ENCODE results near the gene CADM2. TPM values are rescaled to one million over a fixed set of nuclear protein-coding genes. Genes with fewer than 3 reads are reported as not detected.

The CADM2 gene
- total and polyA plus RNA-seq, 2 experiments from 2014 or later: 13.3 to 47.5 TPM

DNA sequence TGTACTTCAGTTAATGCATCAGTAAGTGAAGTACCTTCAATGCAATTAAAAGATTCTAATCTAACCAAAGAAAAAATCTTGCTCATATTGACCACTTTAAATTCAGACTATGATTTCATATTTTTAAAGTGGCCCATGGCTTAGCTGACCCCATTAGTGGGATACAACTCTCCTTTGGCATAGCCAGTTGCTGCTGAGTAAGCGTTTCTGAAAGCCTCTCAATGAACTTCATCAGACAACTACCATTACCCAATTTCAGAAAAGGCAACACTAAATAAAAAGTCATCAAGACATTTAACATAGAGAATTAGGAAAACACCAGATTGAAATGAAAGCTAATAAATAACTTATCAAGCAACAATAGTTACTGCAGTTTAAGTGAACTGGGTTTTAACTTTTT lies 27.0 kb downstream of the CADM2 start (continued):
- no peak for TF ChIP-seq JUNB (IDR thresholded peaks at IDR 0.05; ENCODE audit: unreplicated experiment)
- TF ChIP-seq ZNF114 (CRISPR knock-in tag; IDR thresholded peaks at IDR 0.05): no peak
- TF ChIP-seq, protein P1, sequence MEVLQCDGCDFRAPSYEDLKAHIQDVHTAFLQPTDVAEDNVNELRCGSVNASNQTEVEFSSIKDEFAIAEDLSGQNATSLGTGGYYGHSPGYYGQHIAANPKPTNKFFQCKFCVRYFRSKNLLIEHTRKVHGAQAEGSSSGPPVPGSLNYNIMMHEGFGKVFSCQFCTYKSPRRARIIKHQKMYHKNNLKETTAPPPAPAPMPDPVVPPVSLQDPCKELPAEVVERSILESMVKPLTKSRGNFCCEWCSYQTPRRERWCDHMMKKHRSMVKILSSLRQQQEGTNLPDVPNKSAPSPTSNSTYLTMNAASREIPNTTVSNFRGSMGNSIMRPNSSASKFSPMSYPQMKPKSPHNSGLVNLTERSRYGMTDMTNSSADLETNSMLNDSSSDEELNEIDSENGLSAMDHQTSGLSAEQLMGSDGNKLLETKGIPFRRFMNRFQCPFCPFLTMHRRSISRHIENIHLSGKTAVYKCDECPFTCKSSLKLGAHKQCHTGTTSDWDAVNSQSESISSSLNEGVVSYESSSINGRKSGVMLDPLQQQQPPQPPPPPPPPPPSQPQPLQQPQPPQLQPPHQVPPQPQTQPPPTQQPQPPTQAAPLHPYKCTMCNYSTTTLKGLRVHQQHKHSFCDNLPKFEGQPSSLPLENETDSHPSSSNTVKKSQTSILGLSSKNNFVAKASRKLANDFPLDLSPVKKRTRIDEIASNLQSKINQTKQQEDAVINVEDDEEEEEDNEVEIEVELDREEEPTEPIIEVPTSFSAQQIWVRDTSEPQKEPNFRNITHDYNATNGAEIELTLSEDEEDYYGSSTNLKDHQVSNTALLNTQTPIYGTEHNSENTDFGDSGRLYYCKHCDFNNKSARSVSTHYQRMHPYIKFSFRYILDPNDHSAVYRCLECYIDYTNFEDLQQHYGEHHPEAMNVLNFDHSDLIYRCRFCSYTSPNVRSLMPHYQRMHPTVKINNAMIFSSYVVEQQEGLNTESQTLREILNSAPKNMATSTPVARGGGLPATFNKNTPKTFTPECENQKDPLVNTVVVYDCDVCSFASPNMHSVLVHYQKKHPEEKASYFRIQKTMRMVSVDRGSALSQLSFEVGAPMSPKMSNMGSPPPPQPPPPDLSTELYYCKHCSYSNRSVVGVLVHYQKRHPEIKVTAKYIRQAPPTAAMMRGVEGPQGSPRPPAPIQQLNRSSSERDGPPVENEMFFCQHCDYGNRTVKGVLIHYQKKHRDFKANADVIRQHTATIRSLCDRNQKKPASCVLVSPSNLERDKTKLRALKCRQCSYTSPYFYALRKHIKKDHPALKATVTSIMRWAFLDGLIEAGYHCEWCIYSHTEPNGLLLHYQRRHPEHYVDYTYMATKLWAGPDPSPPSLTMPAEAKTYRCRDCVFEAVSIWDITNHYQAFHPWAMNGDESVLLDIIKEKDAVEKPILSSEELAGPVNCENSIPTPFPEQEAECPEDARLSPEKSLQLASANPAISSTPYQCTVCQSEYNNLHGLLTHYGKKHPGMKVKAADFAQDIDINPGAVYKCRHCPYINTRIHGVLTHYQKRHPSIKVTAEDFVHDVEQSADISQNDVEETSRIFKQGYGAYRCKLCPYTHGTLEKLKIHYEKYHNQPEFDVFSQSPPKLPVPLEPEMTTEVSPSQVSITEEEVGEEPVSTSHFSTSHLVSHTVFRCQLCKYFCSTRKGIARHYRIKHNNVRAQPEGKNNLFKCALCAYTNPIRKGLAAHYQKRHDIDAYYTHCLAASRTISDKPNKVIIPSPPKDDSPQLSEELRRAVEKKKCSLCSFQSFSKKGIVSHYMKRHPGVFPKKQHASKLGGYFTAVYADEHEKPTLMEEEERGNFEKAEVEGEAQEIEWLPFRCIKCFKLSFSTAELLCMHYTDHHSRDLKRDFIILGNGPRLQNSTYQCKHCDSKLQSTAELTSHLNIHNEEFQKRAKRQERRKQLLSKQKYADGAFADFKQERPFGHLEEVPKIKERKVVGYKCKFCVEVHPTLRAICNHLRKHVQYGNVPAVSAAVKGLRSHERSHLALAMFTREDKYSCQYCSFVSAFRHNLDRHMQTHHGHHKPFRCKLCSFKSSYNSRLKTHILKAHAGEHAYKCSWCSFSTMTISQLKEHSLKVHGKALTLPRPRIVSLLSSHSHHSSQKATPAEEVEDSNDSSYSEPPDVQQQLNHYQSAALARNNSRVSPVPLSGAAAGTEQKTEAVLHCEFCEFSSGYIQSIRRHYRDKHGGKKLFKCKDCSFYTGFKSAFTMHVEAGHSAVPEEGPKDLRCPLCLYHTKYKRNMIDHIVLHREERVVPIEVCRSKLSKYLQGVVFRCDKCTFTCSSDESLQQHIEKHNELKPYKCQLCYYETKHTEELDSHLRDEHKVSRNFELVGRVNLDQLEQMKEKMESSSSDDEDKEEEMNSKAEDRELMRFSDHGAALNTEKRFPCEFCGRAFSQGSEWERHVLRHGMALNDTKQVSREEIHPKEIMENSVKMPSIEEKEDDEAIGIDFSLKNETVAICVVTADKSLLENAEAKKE (CRISPR knock-in tag; IDR thresholded peaks at IDR 0.05): no peak

- Histone ChIP-seq H3K36me3 (ENCODE audit: insufficient read depth) (no peaks in the 10 kb centered on the region), H3K27ac (ENCODE audit: low read depth) (no peak overlapping the region), H3K9me2 (ENCODE audit: insufficient read depth) (no peaks in the 10 kb centered on the region), H4K20me1 (replicated peaks; ENCODE audit: insufficient read depth) (no peaks in the 10 kb centered on the region), H3K4me2 (no peak overlapping the region), H3K27me3 (ENCODE audit: insufficient read depth) (no peaks in the 10 kb centered on the region), H3K4me3 (no peak overlapping the region), H3F3A (replicated peaks; ENCODE audit: low read depth) (no peaks in the 10 kb centered on the region), H2AFZ (no peak overlapping the region), H3K4me1 (ENCODE audit: insufficient read depth) (peaks cover 45% of the 10 kb centered on the region), H3K79me2 (replicated peaks; ENCODE audit: insufficient read depth) (0 out of 2 replicates have a peak, but pooled peaks cover 3% of the 10 kb centered on the region)
- Mint-ChIP-seq H3K27ac (no peak overlapping the region; the same call in 1 of the 2 replicates), H3K36me3 (ENCODE audit: low read depth) (no peaks in the 10 kb centered on the region), H3K4me1 (peaks cover 54% of the 10 kb centered on the region), H3K4me3 (no peak overlapping the region), H3K27me3 (ENCODE audit: insufficient read depth, low read depth, poor library complexity) (peaks cover 1% of the 10 kb centered on the region), H3K9me3 (no peaks in the 10 kb centered on the region)
- ATAC-seq (no peak), DNase-seq (ENCODE audit: low spot score) (no peak)
- TF ChIP-seq, protein P2, sequence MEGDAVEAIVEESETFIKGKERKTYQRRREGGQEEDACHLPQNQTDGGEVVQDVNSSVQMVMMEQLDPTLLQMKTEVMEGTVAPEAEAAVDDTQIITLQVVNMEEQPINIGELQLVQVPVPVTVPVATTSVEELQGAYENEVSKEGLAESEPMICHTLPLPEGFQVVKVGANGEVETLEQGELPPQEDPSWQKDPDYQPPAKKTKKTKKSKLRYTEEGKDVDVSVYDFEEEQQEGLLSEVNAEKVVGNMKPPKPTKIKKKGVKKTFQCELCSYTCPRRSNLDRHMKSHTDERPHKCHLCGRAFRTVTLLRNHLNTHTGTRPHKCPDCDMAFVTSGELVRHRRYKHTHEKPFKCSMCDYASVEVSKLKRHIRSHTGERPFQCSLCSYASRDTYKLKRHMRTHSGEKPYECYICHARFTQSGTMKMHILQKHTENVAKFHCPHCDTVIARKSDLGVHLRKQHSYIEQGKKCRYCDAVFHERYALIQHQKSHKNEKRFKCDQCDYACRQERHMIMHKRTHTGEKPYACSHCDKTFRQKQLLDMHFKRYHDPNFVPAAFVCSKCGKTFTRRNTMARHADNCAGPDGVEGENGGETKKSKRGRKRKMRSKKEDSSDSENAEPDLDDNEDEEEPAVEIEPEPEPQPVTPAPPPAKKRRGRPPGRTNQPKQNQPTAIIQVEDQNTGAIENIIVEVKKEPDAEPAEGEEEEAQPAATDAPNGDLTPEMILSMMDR (conservative IDR thresholded peaks at IDR 0.05; ENCODE audit: low read depth in 2 of 2): no peak
- TF ChIP-seq ETS1 (IDR thresholded peaks at IDR 0.05) (no peak), NANOG (IDR thresholded peaks at IDR 0.05; ENCODE audit: borderline replicate concordance) (no peak), ZNF331 (CRISPR knock-in tag; IDR thresholded peaks at IDR 0.05; ENCODE audit: low read depth) (no peak), ZNF114 (CRISPR knock-in tag; IDR thresholded peaks at IDR 0.05) (no peak)
Measured at GRCh38 chr3:84987706-84988504, 29.1 kb downstream of the CADM2 start.
